HepG2 (cell line): ENCODE measurements around the gene IRAK3. TPM values are rescaled to one million over a fixed set of nuclear protein-coding genes. Genes with fewer than 3 reads are reported as not detected.

Experiments used
- ATAC-seq: fragments of 200-7000 bp; cut with Tn5 transposase; 3 replicates; pipeline ENCODE4 v1.9.1; 2020; ENCODE audit warnings: mild to moderate bottlenecking, moderate library complexity
- BruUV-seq: library from RNA; stranded (reverse); fragments of 400-500 nt; replicated peaks from 2 replicates; lab custom pipeline; 2021; lab: Mats Ljungman, UMichigan
- CTCF ChIA-PET: fragments of 300-600 bp; formaldehyde crosslinking; extraction: SDS; loops from one replicate; lab custom pipeline; 2021; ENCODE audit warnings: low total read pairs, inconsistent platforms, low intra/inter-chr PET ratio; lab: Yijun Ruan, JAX
- POLR2A ChIA-PET: fragments of 350-600 bp; sonication (Branson Sonifier 250); formaldehyde crosslinking; loops from one replicate; lab custom pipeline; 2020; ENCODE audit warnings: antibody characterized with exemption, inconsistent platforms; lab: Yijun Ruan, JAX
- DNase-seq: peaks from one replicate; pipeline ENCODE4 v3.0.0-alpha.2; 2015; ENCODE audit warnings: low spot score
- FAIRE-seq: peaks from 3 replicates; lab custom pipeline; 2011; peaks lifted over from hg19 to GRCh38; lab: Jason Lieb, UNC
- H2AFZ ChIP-seq: one replicate; pipeline ENCODE4 v1.6.1; 2011; ENCODE audit warnings: low read length, inconsistent platforms
- H3K27ac ChIP-seq: fragments of 300-600 bp; 3 replicates; pipeline ENCODE4 v1.8.0; 2011; ENCODE audit warnings: mixed run types, mild to moderate bottlenecking, mixed read lengths, low read length, inconsistent platforms; ENCODE audit not compliant: insufficient read depth; ENCODE audit errors: extremely low read length
- H3K27me3 ChIP-seq, 2 experiments: fragments of 200-600 bp in 1 of 2; 2 replicates in 1 of 2; 3 replicates in 1 of 2; pipeline versions ENCODE4 v1.6.0 to v1.8.0; 2011; ENCODE audit warnings: low read length in 2 of 2, mild to moderate bottlenecking in 2 of 2, moderate library complexity in 2 of 2, inconsistent platforms in 1 of 2; ENCODE audit not compliant: insufficient read depth in 2 of 2, control insufficient read depth in 1 of 2
- H3K36me3 ChIP-seq, 2 experiments: fragments of 200-600 bp in 1 of 2; replicated peaks in 1 of 2; 2 replicates in 1 of 2; 3 replicates in 1 of 2; pipeline versions ENCODE4 v1.5.1 to v1.8.0; 2011; ENCODE audit warnings: low read length in 2 of 2, inconsistent platforms in 1 of 2; ENCODE audit not compliant: insufficient read depth in 2 of 2, control insufficient read depth in 1 of 2
- H3K4me1 ChIP-seq: 2 replicates; pipeline ENCODE4 v1.5.1; 2012; ENCODE audit warnings: low read length, inconsistent platforms; ENCODE audit not compliant: insufficient read depth
- H3K4me2 ChIP-seq: 2 replicates; pipeline ENCODE4 v1.6.0; 2011; ENCODE audit warnings: low read depth, low read length, inconsistent platforms
- H3K4me3 ChIP-seq, 3 experiments: fragments of 200-600 bp in 1 of 3; sonication (generic), shearing (Covaris generic) in 1 of 3; replicated peaks in 1 of 3; 2 replicates each; pipeline ENCODE4 v1.5.1; 2011 to 2016; ENCODE audit warnings: low read length in 3 of 3, inconsistent platforms in 2 of 3, low read depth in 2 of 3, mild to moderate bottlenecking in 2 of 3, control low read depth in 1 of 3, mixed read lengths in 1 of 3; ENCODE audit not compliant: insufficient read depth in 1 of 3
- H3K79me2 ChIP-seq: one replicate; pipeline ENCODE4 v1.6.1; 2011; ENCODE audit warnings: low read length, inconsistent platforms; ENCODE audit not compliant: insufficient read depth
- H3K9ac ChIP-seq: 2 replicates; pipeline ENCODE4 v1.6.0; 2011; ENCODE audit warnings: mild to moderate bottlenecking, low read depth, low read length, inconsistent platforms; ENCODE audit not compliant: insufficient read depth
- H3K9me3 ChIP-seq: 2 replicates; pipeline ENCODE4 v1.5.1; 2012; ENCODE audit warnings: mild to moderate bottlenecking, low read length
- H4K20me1 ChIP-seq: 2 replicates; pipeline ENCODE4 v1.6.0; 2011; ENCODE audit warnings: inconsistent platforms, mild to moderate bottlenecking, low read length, moderate library complexity; ENCODE audit not compliant: insufficient read depth
- DMTF1 ChIP-seq: sonication (generic); formaldehyde crosslinking; IDR thresholded peaks from 2 replicates; pipeline ENCODE4 v1.4.0; 2020; ENCODE audit warnings: mild to moderate bottlenecking, missing genetic modification reagents
- KDM5A ChIP-seq: fragments of 200-600 bp; sonication (generic); IDR thresholded peaks from 2 replicates; pipeline ENCODE4 v1.7.0; 2018; ENCODE audit warnings: antibody characterized with exemption, mild to moderate bottlenecking, low read length, borderline replicate concordance
- MXI1 ChIP-seq: IDR thresholded peaks from 3 replicates; pipeline ENCODE4 v1.6.1; 2012; ENCODE audit warnings: low read depth, low read length, inconsistent platforms, borderline replicate concordance
- RFX1 ChIP-seq: fragments of 450-650 bp; IDR thresholded peaks from 2 replicates; pipeline ENCODE4 v1.6.1; 2017
- SCMH1 ChIP-seq: sonication (generic); formaldehyde crosslinking; IDR thresholded peaks from 2 replicates; pipeline ENCODE4 v1.9.0; 2021; ENCODE audit warnings: missing genetic modification reagents, mild to moderate bottlenecking, borderline replicate concordance
- SOX6 ChIP-seq, 2 experiments: fragments of 450-650 bp in 1 of 2; sonication (generic) in 1 of 2; formaldehyde crosslinking in 1 of 2; IDR thresholded peaks; 2 replicates each; pipeline versions ENCODE4 v1.4.0 to v1.6.1; 2017 to 2020; ENCODE audit warnings: antibody characterized with exemption in 1 of 2, mild to moderate bottlenecking in 1 of 2, missing genetic modification reagents in 1 of 2
- TFAP4 ChIP-seq: sonication (generic); IDR thresholded peaks from 2 replicates; pipeline ENCODE4 v1.6.1; 2016; ENCODE audit warnings: low read depth, borderline replicate concordance
- ZNF142 ChIP-seq: sonication (generic); formaldehyde crosslinking; IDR thresholded peaks from 2 replicates; pipeline ENCODE4 v1.4.0; 2020; ENCODE audit warnings: missing genetic modification reagents
- ZNF18 ChIP-seq: sonication (generic); formaldehyde crosslinking; IDR thresholded peaks from 2 replicates; pipeline ENCODE4 v1.8.0; 2022; ENCODE audit warnings: mild to moderate bottlenecking, missing genetic modification reagents; ENCODE audit not compliant: insufficient replicate concordance
- ZNF282 ChIP-seq: fragments of 450-650 bp; IDR thresholded peaks from 2 replicates; pipeline ENCODE4 v1.6.1; 2018; ENCODE audit not compliant: partially characterized antibody
- ZNF607 ChIP-seq: sonication (generic); formaldehyde crosslinking; IDR thresholded peaks from 2 replicates; pipeline ENCODE4 v1.5.1; 2020; ENCODE audit warnings: missing genetic modification reagents, mild to moderate bottlenecking, borderline replicate concordance
- ZSCAN9 ChIP-seq: IDR thresholded peaks from 2 replicates; pipeline ENCODE4 v1.6.1; 2016; ENCODE audit warnings: borderline replicate concordance
- WGBS: methylation state at CpG from one replicate; pipeline ENCODE4 v1.1.6; 2017; ENCODE audit warnings: low lambda C conversion rate; 5-methylcytosine and 5-hydroxymethylcytosine counted together
- in situ Hi-C: cut with HindIII; loops from 2 replicates; pipeline ENCODE4 v1.10.0; 2017; ENCODE audit warnings: low pct_unique_long_range_greater_than_20kb; ENCODE audit not compliant: extremely low pct_ligation_motif_present
- intact Hi-C: fragments of 100-400 bp; cut with micrococcal nuclease; formaldehyde crosslinking; loops from one replicate; pipeline ENCODE4 v1.10.0; 2022; ENCODE audit not compliant: unreplicated experiment
- polyA plus RNA-seq, 8 experiments: library from polyadenylated mRNA; depleted of rRNA in 3 of 8; stranded (reverse) in 7 of 8; unstranded in 1 of 8; fragments of >200 nt; fragmentation: Illumina TruSeq in 4 of 8; extraction: Trizol in 4 of 8; gene quantifications; 2 replicates each; pipeline versions ENCODE4 v1.2.1 to v1.2.3, GENCODE V29; 2011 to 2016; ENCODE audit warnings: low read depth in 4 of 8, missing spikeins in 1 of 8, mixed read lengths in 1 of 8; ENCODE audit not compliant: insufficient read depth in 1 of 8
- total RNA-seq, 5 experiments: library from RNA; depleted of rRNA; stranded (reverse); fragments of >200 nt; fragmentation: Illumina TruSeq; extraction: Trizol; gene quantifications; 2 replicates each; pipeline ENCODE4 v1.2.3, GENCODE V29; 2016; ENCODE audit warnings: low read depth in 1 of 5

IRAK3 gene
- total and polyA plus RNA-seq, 2 of the 13 experiments (the other 11 are each of a cell fraction or from before 2014, with no cell fraction given) = 0.01 TPM; not detected in 1

GRCh38 chr12:66182956-66183355 is 6.1 kb upstream of the IRAK3 start:
- no peak overlapping the region for H2AFZ ChIP-seq
- 31% methylated on average over 3 of the region's 3 CpGs for WGBS
- no peaks in the 10 kb centered on the region for H3K9me3 ChIP-seq
- no peak for ATAC-seq
- intact Hi-C loops (no loop called here), in situ Hi-C loops (no loop called here)
- H4K20me1 ChIP-seq = no peaks in the 10 kb centered on the region
- CTCF ChIA-PET = no interaction called here
- no peak overlapping the region for H3K4me2 ChIP-seq
- no peaks in the 10 kb centered on the region for H3K4me1 ChIP-seq
- H3K4me3 ChIP-seq = no peak overlapping the region
- H3K9ac ChIP-seq = no peak overlapping the region
- FAIRE-seq = no peak
- H3K27ac ChIP-seq = no peak overlapping the region
- DNase-seq = no peak
- H3K36me3 ChIP-seq = no peaks in the 10 kb centered on the region
- no TSS peak for BruUV-seq
- no peaks in the 10 kb centered on the region for H3K79me2 ChIP-seq
- POLR2A ChIA-PET = no interaction called here
- no peaks in the 10 kb centered on the region for H3K27me3 ChIP-seq
- TF ChIP-seq DMTF1 (CRISPR knock-in tag) (no peak), KDM5A (no peak), MXI1 (no peak), ZNF607 (no peak), SOX6 (IDR thresholded peaks at IDR 0.05) (no peak), SOX6 (CRISPR knock-in tag; IDR thresholded peaks at IDR 0.05) (no peak), SCMH1 (no peak), RFX1 (no peak), ZSCAN9 (CRISPR knock-in tag) (no peak), ZNF282 (no peak), ZNF18 (CRISPR knock-in tag) (no peak), ZNF142 (CRISPR knock-in tag) (no peak), TFAP4 (no peak)
